Trophoblast cell (in vitro differentiated cells and primary cell): ENCODE results near the gene NRXN2.
A peak's percentile ranks its signal among the peaks of the same experiment; 100 is the strongest.

ENCODE experiments used
- DNase-seq, 2 donors: peaks; one replicate each; pipeline ENCODE4 v3.0.0-alpha.2; 2016
- H2AFZ ChIP-seq: 2 replicates; pipeline ENCODE4 v1.6.1; 2013; ENCODE audit warnings: low read length, moderate library complexity, mild to moderate bottlenecking; ENCODE audit not compliant: insufficient read depth, poor library complexity
- H2AK5ac ChIP-seq: 2 replicates; pipeline ENCODE4 v1.6.1; 2013; ENCODE audit warnings: mild to moderate bottlenecking, low read length
- H2BK120ac ChIP-seq: 2 replicates; pipeline ENCODE4 v1.6.1; 2013; ENCODE audit warnings: low read length, mild to moderate bottlenecking, moderate library complexity; ENCODE audit not compliant: insufficient read depth, poor library complexity
- H2BK12ac ChIP-seq: 2 replicates; pipeline ENCODE4 v1.6.1; 2013; ENCODE audit warnings: mild to moderate bottlenecking, low read length, moderate library complexity
- H2BK5ac ChIP-seq: 2 replicates; pipeline ENCODE4 v1.6.1; 2013; ENCODE audit warnings: low read length, low read depth, moderate library complexity, mild to moderate bottlenecking; ENCODE audit not compliant: poor library complexity
- H3K14ac ChIP-seq: 2 replicates; pipeline ENCODE4 v1.6.1; 2013; ENCODE audit warnings: mild to moderate bottlenecking, low read length
- H3K18ac ChIP-seq: 2 replicates; pipeline ENCODE4 v1.6.1; 2013; ENCODE audit warnings: mild to moderate bottlenecking, low read length
- H3K23ac ChIP-seq: 2 replicates; pipeline ENCODE4 v1.6.1; 2013; ENCODE audit warnings: low read length
- H3K27ac ChIP-seq: 2 replicates; pipeline ENCODE4 v1.5.1; 2013; ENCODE audit warnings: low read depth, mild to moderate bottlenecking, inconsistent platforms, low read length, moderate library complexity
- H3K27me3 ChIP-seq: 2 replicates; pipeline ENCODE4 v1.6.1; 2013; ENCODE audit warnings: inconsistent platforms, mild to moderate bottlenecking, low read length, moderate library complexity; ENCODE audit not compliant: insufficient read depth
- H3K36me3 ChIP-seq, 2 experiments: 1 replicate in 1 of 2; 2 replicates in 1 of 2; pipeline ENCODE4 v1.6.1; 2013; ENCODE audit warnings: low read length in 2 of 2, mild to moderate bottlenecking in 2 of 2, moderate library complexity in 1 of 2; ENCODE audit not compliant: insufficient read depth in 2 of 2, control insufficient read depth in 1 of 2
- H3K4ac ChIP-seq: 2 replicates; pipeline ENCODE4 v1.6.1; 2013; ENCODE audit warnings: low read depth, mild to moderate bottlenecking, low read length, moderate library complexity
- H3K4me1 ChIP-seq, 2 experiments: 1 replicate in 1 of 2; 2 replicates in 1 of 2; pipeline ENCODE4 v1.6.1; 2013; ENCODE audit warnings: low read length in 2 of 2, mild to moderate bottlenecking in 2 of 2, moderate library complexity in 1 of 2; ENCODE audit not compliant: insufficient read depth in 2 of 2, control insufficient read depth in 1 of 2
- H3K4me2 ChIP-seq: 2 replicates; pipeline ENCODE4 v1.6.1; 2013; ENCODE audit warnings: inconsistent platforms, mild to moderate bottlenecking, low read length, moderate library complexity
- H3K4me3 ChIP-seq: 2 replicates; pipeline ENCODE4 v1.5.1; 2013; ENCODE audit warnings: mild to moderate bottlenecking, low read depth, low read length, inconsistent platforms
- H3K79me1 ChIP-seq: one replicate; pipeline ENCODE4 v1.6.1; 2013; ENCODE audit warnings: low read length
- H3K79me2 ChIP-seq: 2 replicates; pipeline ENCODE4 v1.6.1; 2013; ENCODE audit warnings: low read length, mild to moderate bottlenecking; ENCODE audit not compliant: control insufficient read depth, insufficient read depth, poor library complexity
- H3K9ac ChIP-seq: 2 replicates; pipeline ENCODE4 v1.6.1; 2013; ENCODE audit warnings: mild to moderate bottlenecking, low read length
- H3K9me3 ChIP-seq: 2 replicates; pipeline ENCODE4 v1.6.1; 2013; ENCODE audit warnings: low read depth, mild to moderate bottlenecking, control low read depth, inconsistent platforms, low read length; ENCODE audit not compliant: insufficient read depth
- H4K12ac ChIP-seq: 2 replicates; pipeline ENCODE4 v1.6.1; 2013; ENCODE audit warnings: low read depth, mild to moderate bottlenecking, low read length, moderate library complexity
- H4K8ac ChIP-seq: 2 replicates; pipeline ENCODE4 v1.6.1; 2013; ENCODE audit warnings: low read depth, mild to moderate bottlenecking, low read length, moderate library complexity
- H4K91ac ChIP-seq: one replicate; pipeline ENCODE4 v1.6.1; 2013; ENCODE audit warnings: low read depth, mild to moderate bottlenecking, low read length, moderate library complexity
- WGBS: extraction: QIAGEN DNeasy Blood & Tissue Kit; methylation state at CpG from one replicate; pipeline ENCODE4 v1.1.7; 2013; ENCODE audit warnings: missing lambda C conversion rate; ENCODE audit not compliant: insufficient read length, insufficient coverage; ENCODE audit errors: extremely low coverage; 5-methylcytosine and 5-hydroxymethylcytosine counted together

The NRXN2 gene

GRCh38 chr11:64583296-64584262 is 139.4 kb downstream of the NRXN2 start:
- H3K23ac ChIP-seq, result no peak overlapping the region
- no peak overlapping the region for H3K27ac ChIP-seq
- H4K91ac ChIP-seq, result no peak overlapping the region
- no peak overlapping the region for H2AK5ac ChIP-seq
- no peaks in the 10 kb centered on the region for H3K4me1 ChIP-seq
- no peak overlapping the region for H3K9ac ChIP-seq
- no peak overlapping the region for H2BK120ac ChIP-seq
- H3K18ac ChIP-seq, result no peak overlapping the region
- H3K27me3 ChIP-seq, result no peaks in the 10 kb centered on the region
- no peak overlapping the region for H2AFZ ChIP-seq
- no peak overlapping the region for H3K4ac ChIP-seq
- H3K4me3 ChIP-seq, result no peak overlapping the region
- no CpG with 5 or more reads among the region's 28 CpGs for WGBS
- H3K14ac ChIP-seq, result no peak overlapping the region
- H2BK12ac ChIP-seq, result no peak overlapping the region
- H3K79me1 ChIP-seq, result no peaks in the 10 kb centered on the region
- no peak overlapping the region for H4K8ac ChIP-seq
- H3K79me2 ChIP-seq, result no peaks in the 10 kb centered on the region
- no peaks in the 10 kb centered on the region for H3K36me3 ChIP-seq
- peaks cover 4% of the 10 kb centered on the region for H3K9me3 ChIP-seq
- H4K12ac ChIP-seq, result no peak overlapping the region
- no peak overlapping the region for H3K4me2 ChIP-seq
- peak in 1 of 2 donors; percentile 54 for DNase-seq
- H2BK5ac ChIP-seq, result no peak overlapping the region

- Histone ChIP-seq H2BK120ac (no peak overlapping the region), H4K12ac (no peak overlapping the region), H3K79me1 (no peaks in the 10 kb centered on the region), H3K9ac (no peak overlapping the region), H3K4me3 (no peak overlapping the region), H3K23ac (no peak overlapping the region), H3K14ac (no peak overlapping the region), H3K4ac (no peak overlapping the region), H3K27ac (no peak overlapping the region), H3K4me1 (no peaks in the 10 kb centered on the region), H4K8ac (no peak overlapping the region), H3K36me3 (no peaks in the 10 kb centered on the region), H3K4me2 (no peak overlapping the region), H3K79me2 (no peaks in the 10 kb centered on the region), H2BK5ac (no peak overlapping the region), H3K9me3 (peaks cover 3% of the 10 kb centered on the region), H3K27me3 (no peaks in the 10 kb centered on the region), H3K18ac (no peak overlapping the region), H4K91ac (no peak overlapping the region), H2AK5ac (no peak overlapping the region), H2BK12ac (no peak overlapping the region), H2AFZ (no peak overlapping the region)
- no CpG with 5 or more reads among the region's 15 CpGs for WGBS
- DNase-seq, result no peak
Measured at GRCh38 chr11:64582885-64583284, 140.1 kb downstream of the NRXN2 start.

- H2AFZ ChIP-seq, result no peak overlapping the region
- H3K4me2 ChIP-seq, result no peak overlapping the region
- no peak overlapping the region for H2BK12ac ChIP-seq
- no peak overlapping the region for H3K4ac ChIP-seq
- peaks cover 3% of the 10 kb centered on the region for H3K9me3 ChIP-seq
- H3K14ac ChIP-seq, result no peak overlapping the region
- no peak overlapping the region for H2AK5ac ChIP-seq
- H4K8ac ChIP-seq, result no peak overlapping the region
- H3K4me1 ChIP-seq, result no peaks in the 10 kb centered on the region
- H2BK120ac ChIP-seq, result no peak overlapping the region
- H4K12ac ChIP-seq, result no peak overlapping the region
- no peak overlapping the region for H3K9ac ChIP-seq
- DNase-seq, result no peak
- H3K18ac ChIP-seq, result no peak overlapping the region
- no peaks in the 10 kb centered on the region for H3K79me2 ChIP-seq
- H4K91ac ChIP-seq, result no peak overlapping the region
- no peak overlapping the region for H3K23ac ChIP-seq
- no peaks in the 10 kb centered on the region for H3K27me3 ChIP-seq
- no peak overlapping the region for H3K27ac ChIP-seq
- WGBS, result no CpG with 5 or more reads among the region's 17 CpGs
- no peaks in the 10 kb centered on the region for H3K36me3 ChIP-seq
- no peaks in the 10 kb centered on the region for H3K79me1 ChIP-seq
- H2BK5ac ChIP-seq, result no peak overlapping the region
- no peak overlapping the region for H3K4me3 ChIP-seq
Measured at GRCh38 chr11:64581057-64581523, 141.9 kb downstream of the NRXN2 start.

GRCh38 chr11:64580412-64580811 is 142.6 kb downstream of the NRXN2 start:
- Histone ChIP-seq H3K4ac (no peak overlapping the region), H2AFZ (no peak overlapping the region), H3K4me3 (no peak overlapping the region), H3K27me3 (no peaks in the 10 kb centered on the region), H3K18ac (no peak overlapping the region), H3K79me2 (no peaks in the 10 kb centered on the region), H3K27ac (no peak overlapping the region), H3K4me2 (no peak overlapping the region), H3K79me1 (no peaks in the 10 kb centered on the region), H2BK12ac (no peak overlapping the region), H3K23ac (no peak overlapping the region), H2AK5ac (no peak overlapping the region), H4K8ac (no peak overlapping the region), H3K9ac (no peak overlapping the region), H3K36me3 (no peaks in the 10 kb centered on the region), H3K14ac (no peak overlapping the region), H3K9me3 (peaks cover 3% of the 10 kb centered on the region), H2BK120ac (no peak overlapping the region), H4K91ac (no peak overlapping the region), H4K12ac (no peak overlapping the region), H2BK5ac (no peak overlapping the region), H3K4me1 (no peaks in the 10 kb centered on the region)
- DNase-seq, result no peak
- no CpG with 5 or more reads among the region's 7 CpGs for WGBS
